ENCODE data around the gene DPEP3.
A peak's percentile ranks its signal among the peaks of the same experiment; 100 is the strongest.
"Not testable (repeated sequence)": the region's sequence is repeated elsewhere in the genome, so short reads cannot be mapped to it uniquely, and the experiment has no call there.

DPEP3 gene

DNA sequence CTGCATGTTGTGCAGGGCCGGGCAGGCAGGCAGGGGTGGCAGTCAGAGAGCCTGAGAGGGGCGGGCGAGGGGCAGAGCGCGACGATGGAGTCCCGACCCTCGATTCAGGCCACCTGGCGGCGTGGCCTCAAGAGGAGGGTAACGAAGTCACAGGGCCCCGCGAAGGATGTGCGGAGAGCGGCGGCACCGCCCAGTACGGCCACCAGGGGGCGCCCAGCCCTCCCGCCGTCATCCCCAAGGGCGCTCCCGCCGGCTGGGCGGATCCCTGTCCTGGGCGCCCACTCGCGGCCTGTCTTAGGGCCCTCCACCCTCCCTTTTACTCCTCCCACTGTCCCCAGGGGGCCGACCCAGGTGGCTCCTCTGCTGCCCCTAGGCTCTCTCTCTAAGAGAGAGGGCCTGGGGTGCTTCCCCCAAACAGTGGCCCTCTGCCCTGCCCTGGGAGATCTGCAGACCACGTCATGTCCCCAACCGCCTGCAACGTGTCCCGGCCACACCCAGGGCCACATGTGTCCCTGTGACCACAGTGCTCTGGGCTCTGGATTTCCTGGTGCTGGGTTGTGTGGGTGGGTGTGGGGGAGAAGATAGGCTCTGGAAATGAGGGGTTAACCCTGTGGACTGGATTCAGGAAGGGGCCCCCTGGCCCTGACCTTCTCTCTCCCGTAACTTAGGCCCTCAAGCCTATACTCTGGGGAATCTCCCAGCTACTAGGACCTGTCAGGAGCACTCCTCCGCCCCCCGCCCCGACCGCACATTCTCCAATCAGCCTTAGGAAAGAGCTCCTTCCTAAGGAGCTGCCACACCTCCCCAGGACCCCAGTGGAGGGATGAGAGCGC, 13.1 kb upstream of the DPEP3 start:
- peak; percentile 72 for DNase-seq (ENCODE audit: low read depth)

DNA sequence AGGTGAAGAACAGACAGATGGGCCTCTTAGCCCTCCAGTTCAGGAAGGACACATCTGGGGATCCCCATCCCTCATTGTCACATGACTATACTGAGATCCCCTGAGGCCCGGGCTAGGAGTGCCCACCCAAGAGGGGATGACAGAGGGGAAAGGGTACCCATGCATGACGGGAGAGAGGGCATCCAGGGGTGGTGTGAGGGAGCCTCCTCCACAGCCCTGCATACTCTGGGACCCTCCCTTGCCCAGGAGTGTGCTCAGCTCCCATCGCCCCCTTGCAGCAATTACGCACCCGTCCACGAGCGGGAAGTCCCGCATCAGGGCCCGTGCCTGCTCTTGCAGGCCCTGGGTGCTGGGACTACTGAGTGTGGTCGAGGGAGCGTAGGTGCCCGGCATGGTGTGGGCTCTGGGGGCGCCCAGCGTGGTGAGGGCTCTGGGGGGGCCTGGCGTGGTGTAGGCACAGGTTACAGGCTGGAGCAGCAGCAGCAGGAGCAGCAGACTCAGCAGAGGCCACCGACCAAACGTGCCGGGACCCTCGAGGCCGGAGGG, 12.4 kb upstream of the DPEP3 start:
- no peak for DNase-seq (ENCODE audit: low read depth)

DNA sequence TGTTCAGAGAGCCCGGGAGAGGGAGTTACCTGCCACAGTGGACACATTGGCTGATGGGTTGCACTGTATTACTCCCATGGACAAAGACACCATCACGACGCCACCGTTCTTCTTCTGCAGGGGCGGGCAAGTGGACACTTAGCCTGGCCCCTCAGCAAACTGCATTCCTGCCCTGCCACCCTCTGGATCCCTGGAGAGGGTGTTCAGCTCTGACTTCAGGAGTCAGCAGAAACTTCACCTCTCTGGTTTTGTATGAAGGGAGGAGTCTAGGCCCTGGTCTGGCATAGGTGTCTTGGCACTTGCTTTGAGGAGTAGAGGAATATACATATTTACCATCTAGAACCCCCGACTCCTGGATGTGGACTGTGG, 9.7 kb upstream of the DPEP3 start:
- DNase-seq (ENCODE audit: low read depth): no peak

DNA sequence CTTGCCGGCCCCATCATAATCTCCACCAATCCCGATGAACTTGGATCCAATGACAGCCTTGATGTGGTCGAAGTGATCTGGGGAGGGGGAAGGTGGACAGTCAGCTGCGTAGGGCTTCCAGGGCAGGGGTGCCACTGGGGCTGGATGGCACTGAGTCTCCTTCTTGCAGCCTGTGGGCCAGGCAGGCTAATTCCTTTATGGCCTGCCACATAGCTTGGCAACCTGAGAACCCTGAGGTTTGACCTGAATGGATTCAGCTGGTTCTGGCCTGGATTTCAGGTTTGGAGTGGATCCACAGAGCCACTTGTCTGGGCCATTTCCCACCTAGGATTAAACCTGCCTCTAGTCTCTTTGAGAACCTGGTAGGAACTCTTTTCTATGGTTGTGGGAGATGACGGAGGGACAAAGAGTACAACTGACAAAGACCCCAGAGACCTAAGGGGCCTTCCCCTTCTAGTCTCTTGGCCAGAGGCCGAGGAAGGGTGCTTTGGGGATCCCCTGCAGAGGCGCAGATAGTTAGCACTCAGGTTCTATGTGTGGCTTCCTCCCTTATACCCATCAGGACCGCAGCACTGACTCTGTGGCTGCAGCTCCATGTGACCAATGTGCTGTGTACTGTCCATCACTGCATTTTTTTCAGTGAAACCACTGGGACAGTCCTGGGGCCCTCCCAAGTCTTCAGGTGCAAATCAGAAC, 9.2 kb upstream of the DPEP3 start:
- no peak for DNase-seq (ENCODE audit: low read depth)

DNA sequence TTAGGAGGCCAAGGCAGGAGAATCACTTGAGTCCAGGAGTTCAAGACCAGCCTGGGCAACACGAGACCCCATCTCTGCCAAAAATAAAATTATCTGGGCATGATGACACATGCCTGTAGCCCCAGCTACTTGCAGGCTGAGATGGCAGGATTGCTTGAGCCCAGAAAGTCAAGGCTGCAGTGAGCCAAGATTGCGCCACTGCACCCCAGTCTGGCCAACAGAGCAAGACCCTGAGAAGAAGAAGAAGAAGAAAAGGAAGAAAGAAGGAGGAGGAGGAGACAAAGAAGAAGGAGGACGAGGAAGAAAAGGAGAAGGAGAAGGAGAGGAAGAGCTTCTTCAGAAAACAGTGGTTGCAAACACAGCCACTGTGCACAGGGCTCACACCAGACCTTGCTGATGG, 8.4 kb upstream of the DPEP3 start:
- no peak for DNase-seq (ENCODE audit: low read depth)

DNA sequence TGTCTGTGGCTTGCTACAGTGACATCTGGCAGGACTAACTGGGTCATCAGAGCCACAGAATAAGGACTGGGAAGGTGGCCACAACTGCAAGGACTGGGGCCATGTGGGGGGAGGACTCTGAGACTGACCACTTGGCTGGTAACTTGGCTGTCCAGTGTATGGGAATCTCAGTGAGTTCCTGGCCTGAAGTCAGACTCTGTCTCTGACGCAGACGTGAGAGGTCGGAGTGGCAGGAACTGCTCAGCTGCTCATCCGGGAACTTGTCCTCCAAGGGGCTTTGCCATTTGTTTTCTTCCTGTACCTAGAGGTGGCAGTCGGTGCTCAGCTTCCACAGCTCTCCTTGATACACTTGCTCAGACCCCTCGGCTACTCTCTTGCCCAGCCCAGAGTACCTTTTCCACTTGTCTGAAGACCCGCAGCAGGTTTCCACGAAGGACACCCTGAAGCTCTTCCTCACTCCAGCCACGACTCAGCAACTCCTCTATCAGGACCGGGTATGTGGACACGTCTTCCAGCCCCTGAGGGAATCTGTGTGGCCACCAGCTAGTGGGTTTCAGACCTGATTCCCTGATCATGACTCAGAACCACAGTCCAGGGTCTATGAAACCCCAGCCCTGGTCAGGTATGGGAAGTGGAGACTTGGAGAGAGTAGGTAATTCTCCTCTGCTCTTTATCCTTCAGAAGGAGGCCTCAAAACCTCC, 7.3 kb upstream of the DPEP3 start:
- DNase-seq (ENCODE audit: low read depth): no peak

DNA sequence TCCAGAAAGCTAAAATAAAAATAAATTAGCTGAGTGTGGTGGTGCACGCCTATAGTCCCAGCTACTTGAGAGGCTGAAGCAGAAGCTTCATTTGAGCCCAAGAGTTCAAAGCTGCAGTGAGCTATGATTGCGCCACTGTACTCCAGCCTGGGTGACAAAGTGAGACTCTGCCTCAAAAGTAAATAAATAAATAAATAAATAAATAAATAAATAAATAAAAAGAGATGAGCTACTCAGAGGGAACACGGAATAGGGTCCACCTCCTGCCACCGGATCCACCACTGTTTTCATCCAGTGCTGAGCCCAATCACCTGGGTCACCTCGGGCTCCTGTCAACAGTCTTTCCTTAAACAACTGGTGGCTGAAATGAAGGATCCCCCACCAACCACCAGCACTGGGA, 6.7 kb upstream of the DPEP3 start:
- DNase-seq (ENCODE audit: low read depth): no peak

DNA sequence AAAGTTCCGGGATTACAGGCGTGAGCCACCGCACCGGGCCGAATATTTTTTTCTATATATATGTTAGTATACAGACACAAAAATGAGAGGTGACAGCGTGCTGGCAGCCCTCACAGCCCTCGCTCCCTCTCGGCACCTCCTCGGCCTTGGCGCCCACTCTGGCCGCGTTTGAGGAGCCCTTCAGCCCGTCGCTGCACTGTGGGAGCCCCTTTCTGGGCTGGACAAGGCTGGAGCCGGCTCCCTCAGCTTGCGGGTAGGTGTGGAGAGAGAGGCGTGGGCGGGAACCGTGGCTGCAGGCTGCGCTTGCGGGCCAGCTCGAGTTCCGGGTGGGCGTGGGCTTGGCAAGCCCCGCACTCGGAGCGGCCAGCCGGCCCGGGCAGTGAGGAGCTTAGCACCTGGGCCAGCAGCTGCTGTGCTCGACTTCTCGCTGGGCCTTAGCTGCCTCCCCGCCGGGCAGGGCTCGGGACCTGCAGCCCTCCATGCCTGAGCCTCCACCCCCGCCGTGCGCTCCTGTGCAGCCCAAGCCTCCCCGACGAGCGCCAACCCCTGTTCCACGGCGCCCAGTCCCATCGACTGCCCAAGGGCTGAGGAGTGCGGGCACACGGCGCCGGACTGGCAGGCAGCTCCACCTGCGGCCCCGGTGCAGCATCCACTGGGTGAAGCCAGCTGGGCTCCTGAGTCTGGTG, 1.9 kb upstream of the DPEP3 start:
- no peak for DNase-seq (ENCODE audit: low read depth)

DNA sequence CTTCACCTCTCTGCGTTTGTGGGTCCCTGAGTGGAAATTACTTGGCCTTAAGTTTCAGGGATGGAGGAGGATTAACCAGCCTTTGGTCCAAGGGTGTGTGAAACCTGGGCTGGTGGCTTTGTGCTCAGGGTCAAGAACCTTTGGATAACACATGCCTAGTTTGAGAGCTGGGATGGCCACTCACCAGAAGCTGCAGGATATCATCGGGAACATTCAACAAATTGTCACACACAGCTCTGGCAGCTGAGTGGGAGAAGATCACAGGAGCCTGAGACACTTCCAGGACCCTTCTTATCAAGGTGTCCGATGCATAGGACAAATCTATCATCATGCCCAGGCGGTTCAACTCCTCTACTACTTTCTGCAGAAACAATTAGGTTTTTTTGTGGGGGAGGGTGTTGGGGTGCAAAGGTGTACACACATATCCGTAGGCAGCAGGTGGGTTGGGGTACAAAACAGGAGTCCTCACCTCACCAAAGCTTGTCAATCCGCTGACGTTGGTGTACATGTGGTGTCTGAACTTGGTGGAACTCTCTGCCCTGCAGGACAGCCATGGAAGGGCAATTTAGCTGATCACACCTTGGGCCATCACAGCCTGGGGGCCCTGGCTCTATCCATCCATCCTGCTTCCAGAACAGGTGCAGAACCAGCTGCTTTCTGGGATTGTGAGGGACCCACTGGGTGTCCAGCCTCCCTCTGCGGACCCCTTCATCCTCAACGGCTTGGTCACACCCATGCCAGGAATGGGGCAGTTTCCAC, 2.7 kb downstream of the DPEP3 start:
- no peak for DNase-seq (ENCODE audit: low read depth)

DNA sequence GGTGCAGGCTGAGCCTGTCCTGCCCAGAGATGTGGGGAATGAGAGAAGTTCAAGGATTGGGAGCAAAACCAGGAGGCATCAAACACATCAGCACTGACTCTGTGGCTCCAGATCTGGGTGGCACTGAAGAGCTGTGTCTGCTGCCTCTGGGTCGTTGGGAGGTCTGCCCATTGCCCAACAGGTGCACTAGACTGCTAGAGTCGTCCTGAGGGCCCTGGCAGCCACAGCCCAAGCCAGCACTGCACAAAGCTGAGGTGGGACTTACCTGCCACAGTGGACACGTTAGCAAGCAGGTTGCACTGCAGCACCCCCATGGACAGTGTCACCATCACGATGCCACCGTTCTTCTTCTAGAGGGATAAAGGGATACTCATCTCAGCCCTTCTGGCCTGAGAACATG, 3.3 kb downstream of the DPEP3 start:
- no peak for DNase-seq (ENCODE audit: low read depth)

DNA sequence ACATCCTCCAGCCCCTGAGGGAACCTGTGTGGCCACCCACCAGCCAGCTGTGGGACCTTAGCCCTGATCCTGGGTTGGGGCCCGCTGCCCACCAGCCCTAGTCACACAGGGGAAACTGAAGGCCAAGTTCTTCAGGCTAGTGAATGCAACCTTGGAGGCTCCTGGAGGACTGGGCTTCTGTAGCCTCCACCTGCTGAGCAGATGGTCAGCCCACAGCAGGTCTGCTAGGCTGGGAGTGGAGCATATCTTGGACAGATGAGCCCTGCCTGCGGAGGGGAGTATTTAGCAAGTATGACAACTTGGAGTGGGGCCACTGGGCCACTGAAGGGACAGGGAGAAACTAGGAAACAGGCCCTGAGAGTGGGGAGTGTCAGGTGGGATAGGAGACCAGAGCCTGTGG, 4.1 kb downstream of the DPEP3 start:
- no peak for DNase-seq (ENCODE audit: low read depth)

DNA sequence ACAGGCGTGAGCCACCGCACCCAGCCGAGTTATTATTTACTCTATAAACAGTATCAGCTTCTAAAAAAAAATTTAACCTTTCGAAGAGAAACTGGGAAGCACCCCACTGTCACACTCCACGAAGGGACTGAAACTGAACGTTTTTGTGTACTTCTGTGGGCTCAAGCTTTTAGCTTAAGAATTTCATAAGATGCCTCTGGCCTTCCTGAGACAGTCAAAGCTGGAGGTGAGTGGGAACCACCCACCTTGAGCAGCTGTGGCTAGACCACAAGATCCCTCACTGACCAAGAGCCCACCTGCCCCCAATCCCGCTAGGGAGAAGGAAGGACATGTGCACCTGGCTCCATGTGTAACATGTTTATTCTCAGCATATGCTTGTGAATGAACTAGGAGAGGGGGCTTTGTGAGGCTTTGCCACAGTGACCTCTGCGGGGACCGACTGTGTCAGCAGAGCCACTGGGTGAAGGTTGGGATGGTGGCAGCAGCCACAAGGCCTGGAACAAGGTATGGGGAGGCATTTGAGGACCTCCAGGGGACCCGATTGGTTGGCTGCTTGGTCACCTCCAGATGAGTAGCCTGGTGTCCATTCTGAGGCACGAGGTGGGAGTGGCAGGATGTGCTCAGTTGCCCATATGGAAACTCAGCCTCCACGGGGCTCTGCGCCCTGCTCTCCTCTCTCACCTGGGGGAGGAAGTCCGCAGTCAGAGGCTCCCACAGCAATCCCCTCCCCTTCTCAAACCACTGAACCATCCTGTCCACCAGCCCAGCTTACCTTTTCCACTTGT, 4.8 kb downstream of the DPEP3 start:
- no peak for DNase-seq (ENCODE audit: low read depth)

DNA sequence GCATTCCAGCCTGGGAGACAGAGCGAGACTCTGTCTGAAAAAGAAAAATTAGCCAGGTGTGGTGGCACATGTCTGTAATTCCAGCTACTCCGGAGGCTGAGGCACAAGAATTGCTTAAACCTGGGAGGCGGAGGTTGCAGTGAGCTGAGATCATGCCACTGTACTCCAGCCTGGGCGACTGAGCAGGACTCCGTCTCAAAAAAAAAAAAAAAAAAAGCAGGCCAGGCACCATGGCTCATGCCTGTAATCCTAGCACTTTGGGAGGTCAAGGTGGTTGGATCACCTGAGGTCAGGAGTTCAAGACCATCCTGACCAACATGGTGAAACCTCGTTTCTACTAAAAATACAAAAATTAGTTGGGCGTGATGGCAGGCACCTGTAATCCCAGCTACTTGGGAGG, 8.0 kb downstream of the DPEP3 start:
- DNase-seq (ENCODE audit: low read depth): not testable (repeated sequence)

DNA sequence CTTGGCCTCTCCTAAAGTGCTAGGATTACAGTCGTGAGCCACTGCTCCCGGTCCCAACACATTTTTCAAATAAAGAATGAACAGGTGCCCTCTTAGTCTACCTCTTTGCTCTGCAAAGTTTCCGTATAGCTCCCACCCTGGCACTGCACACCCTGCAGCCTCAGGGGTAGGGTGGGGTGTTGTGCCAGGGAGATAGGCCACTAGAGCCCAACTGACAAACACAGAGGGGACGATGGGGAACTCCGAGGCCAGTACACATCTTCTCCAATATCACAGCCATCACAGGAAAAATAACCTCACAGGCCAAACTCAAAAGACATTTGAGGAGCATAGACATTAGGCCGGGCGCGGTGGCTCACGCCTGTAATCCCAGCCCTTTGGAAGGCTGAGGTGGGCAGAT, 9.2 kb downstream of the DPEP3 start:
- no peak for DNase-seq (ENCODE audit: low read depth)

DNA sequence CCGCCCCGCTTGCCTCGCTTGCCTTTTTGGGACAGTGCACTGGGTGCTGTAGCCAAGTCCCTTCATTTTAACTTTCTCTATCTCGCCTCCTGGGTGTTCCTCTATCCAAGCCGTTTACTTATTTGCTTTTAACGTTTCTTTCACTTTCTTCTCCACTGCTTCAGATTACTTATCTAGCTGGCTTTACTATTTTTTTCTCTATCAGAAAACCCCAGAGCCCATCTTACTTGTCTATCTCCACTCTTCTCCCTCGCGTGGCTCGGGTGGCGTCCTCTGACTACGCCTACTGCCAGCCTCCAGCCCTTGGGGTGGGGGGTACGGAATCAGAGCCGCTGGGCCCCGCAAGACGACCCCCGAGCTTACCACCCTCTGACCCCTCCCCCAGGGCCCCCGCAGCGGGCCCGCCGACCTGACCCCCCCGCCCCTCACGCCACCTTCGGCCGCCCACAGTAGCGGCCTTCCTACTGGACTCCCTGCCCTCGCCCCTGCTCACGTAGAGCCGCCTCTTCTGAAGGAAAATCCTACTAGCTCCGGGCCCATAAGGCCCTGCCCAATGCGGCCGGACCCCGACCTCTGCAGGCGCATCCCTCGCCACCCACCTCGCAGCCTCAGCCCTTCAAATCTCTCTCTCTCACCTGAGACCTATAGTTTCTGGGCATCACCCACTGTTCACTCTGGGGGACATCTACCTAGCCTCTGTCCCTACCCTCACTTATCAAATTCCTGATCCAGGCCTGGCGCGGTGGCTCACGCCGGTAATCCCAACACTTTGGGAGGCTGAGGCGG, 10.9 kb downstream of the DPEP3 start:
- no peak for DNase-seq (ENCODE audit: low read depth)

DNA sequence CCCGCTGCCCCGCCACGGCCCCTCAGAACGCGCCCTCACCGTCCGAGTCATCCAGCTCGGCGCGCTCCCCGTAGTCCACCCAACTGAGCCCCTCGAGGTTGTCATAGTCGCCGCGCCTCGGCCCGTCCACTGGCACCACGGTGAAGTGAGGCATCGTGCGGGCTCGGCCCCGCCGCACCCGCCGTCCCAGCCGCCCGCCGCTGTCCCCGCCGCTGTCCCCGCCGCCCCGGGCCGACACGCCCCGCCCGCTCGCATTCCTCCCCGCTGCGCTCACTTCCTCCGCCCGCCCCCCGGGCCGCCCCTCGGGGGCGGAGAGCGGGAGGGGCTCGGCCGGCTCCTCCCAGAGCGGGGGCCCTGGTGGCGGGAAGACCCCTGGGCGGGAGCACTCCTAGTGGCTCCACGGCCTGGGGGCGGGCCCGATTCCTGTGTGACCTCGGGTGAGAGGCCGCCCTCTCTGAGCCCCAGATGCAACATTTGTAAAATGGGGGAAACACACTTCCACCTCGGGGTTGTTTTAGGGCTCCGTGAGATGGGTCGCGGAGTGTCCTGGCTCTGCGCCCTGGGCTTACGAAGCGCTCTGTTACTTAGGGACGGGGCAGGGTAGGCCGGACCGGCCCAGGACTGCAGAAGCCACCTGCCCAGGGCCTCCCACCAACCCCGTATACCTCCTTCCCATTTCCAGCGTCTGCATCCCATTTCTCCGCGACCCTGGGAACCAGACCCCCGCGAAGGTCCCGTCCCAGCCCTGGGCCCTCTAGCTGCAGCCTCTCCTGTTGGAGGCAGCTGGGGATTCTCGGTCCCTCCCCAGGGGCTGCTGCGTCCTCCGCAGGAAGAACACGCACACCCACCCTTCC, 11.7 kb downstream of the DPEP3 start, which contains the start of gene SLC12A4:
SLC12A4 (minus strand) TSS at position 238 of the 854 bp plus-strand sequence; CDS start at position 154, 84 bp downstream.
- DNase-seq (ENCODE audit: low read depth): peak; percentile 76

DNA sequence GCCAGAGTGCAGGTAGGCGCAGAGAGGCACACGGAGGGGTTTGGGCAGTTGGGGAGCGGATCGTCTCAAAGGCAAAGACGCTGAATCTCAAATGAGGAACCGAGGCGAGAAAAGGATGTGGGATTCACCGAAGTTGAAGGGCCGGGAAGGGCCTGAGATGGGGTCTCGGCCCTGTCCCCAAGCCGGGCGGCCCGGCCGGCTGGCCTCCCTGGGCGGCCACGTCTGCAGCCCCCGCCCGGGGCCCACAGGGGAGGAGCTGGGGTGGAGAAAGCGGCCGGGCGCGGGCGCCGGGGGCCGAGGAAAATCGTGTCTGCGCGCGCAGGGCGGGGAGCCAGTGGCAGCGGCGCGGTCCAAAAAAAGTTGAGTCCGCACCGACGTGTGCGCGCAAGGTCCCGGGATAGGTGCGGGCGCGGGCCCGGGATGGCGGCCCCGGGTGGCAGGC, 12.3 kb downstream of the DPEP3 start:
- no peak for DNase-seq (ENCODE audit: low read depth)

DNA sequence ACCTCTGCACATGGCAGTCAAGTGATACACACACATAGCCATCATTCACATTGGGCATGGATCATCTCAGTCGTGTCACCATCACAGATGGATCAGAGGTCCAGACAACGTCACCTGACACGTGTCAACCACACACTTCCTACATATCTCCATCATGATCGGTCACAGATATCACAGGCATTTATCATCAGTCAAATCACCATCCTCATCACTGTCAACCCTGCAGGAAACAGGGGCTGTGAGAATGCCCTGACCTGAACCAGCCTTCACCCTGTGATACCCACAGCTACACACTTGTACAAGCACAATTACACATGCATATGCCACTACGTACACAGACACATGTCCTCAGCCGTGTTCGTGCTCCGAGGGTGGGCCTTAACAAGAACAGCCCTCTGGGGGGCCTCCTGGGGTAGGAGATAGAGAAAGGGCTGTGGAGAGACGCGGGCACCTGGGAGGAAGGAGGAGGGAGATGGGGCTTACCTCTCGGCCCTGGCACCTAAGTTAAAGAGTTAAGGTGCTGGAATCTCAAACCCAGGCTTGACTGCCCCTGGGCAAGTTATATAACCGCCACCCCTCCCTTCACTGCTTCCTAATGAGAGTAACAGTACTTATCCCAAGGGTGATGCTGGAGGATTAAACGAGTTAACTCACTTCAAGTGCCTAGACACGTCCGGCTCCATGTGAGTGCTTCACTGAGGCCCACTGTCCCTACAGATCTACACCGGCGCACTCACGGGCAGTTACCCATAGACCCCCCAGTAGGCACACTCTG, 12.9 kb downstream of the DPEP3 start:
- no peak for DNase-seq (ENCODE audit: low read depth)
